Transverse colon (tissue), 3 donors: ENCODE measurements around the gene NEK7.

Experiments
- POLR2A ChIP-seq: fragments of 450-650 bp; IDR thresholded peaks from one replicate; pipeline ENCODE4 v1.6.1; 2016; ENCODE audit warnings: antibody characterized with exemption, mild to moderate bottlenecking, moderate library complexity
- POLR2AphosphoS5 ChIP-seq, 3 donors: sonication (generic); formaldehyde crosslinking; IDR thresholded peaks; one replicate each; pipeline ENCODE4 v1.6.1; 2016; ENCODE audit warnings: antibody characterized with exemption in 3 of 3

- no peak for TF ChIP-seq POLR2A
- peak in 1 of 3 donors; percentile 11 for TF ChIP-seq POLR2AphosphoS5 (IDR thresholded peaks at IDR 0.05)
Measured at GRCh38 chr1:198118134-198118533, 38.7 kb upstream of the NEK7 start.
